HG03066 (cell line): ENCODE data around the gene ACSM2B.
"Not testable (repeated sequence)": the region's sequence is repeated elsewhere in the genome, so short reads cannot be mapped to it uniquely, and the experiment has no call there.

ENCODE experiments used
- ATAC-seq: cut with Tn5 transposase; IDR thresholded peaks from one replicate; pipeline ENCODE4 v1.9.1; 2021; ENCODE audit warnings: low read depth; ENCODE audit not compliant: unreplicated experiment

The ACSM2B gene, protein sequence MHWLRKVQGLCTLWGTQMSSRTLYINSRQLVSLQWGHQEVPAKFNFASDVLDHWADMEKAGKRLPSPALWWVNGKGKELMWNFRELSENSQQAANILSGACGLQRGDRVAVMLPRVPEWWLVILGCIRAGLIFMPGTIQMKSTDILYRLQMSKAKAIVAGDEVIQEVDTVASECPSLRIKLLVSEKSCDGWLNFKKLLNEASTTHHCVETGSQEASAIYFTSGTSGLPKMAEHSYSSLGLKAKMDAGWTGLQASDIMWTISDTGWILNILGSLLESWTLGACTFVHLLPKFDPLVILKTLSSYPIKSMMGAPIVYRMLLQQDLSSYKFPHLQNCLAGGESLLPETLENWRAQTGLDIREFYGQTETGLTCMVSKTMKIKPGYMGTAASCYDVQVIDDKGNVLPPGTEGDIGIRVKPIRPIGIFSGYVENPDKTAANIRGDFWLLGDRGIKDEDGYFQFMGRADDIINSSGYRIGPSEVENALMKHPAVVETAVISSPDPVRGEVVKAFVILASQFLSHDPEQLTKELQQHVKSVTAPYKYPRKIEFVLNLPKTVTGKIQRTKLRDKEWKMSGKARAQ

DNA sequence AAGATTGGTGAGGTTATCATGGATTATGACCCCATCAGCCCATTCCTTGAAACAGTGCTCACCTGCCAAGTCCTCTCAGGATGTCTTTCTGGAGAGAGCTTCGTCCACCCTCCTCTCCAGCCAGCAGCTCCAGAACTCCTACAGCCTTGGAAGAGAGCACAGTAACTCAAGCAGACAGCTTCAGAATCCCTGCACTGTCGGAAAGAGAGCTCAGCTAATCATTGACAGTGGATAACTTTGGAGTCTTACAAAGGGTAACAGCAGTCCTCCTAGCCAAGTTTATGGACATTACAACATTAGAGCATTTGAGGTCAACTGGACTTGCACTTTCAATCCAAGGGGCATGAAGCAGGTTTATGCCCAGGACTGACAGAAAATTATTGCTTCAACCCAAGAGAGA is at the start of gene ACSM2B:
TSS of gene ACSM2B (minus strand) at position 223 of the 400 bp plus-strand sequence. CDS start 11,522 bp downstream, outside the sequence.
- not testable (repeated sequence) for ATAC-seq

DNA sequence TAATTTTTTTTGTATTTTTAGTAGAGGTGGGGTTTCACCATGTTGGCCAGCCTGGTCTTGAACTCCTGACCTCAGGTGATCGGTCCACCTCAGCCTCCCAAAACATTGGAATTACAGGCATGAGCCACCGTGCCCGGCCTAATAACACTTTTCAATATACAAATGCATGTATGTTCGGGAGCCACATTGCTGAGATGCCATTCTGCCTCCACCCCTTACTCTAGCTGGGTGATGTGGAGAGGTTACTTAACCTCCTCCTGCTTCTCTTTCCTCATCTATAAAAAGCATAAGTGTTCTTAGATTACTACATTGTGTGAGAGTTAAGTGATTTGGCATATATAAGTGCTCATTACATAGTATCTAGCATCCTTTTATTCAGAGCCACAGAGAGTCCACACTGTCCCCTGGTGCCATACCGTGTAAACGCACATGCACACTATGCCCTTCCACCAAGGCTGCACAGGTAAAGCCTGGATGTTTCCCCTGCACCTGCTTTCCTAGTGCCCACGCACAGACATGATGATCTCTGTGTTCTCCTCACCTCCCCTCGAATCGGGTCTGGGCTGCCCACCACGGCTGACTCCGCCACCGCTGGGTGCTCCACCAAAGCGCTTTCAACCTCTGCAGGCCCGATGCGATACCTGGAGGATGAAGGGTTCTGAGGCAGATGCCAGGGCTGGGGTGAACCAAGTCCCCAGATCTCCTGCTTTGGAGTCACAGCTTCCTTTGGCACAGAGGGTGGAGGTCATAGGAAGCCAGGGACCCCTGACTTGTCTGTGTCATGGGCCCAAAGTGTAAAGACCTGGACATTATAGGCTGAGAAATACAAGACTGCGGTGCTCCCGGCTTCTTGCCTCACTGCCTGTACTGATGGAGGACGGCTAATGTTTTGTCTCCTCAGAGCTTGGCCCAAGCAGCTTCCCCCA is 49.0 kb upstream of the ACSM2B start:
- ATAC-seq = no peak

DNA sequence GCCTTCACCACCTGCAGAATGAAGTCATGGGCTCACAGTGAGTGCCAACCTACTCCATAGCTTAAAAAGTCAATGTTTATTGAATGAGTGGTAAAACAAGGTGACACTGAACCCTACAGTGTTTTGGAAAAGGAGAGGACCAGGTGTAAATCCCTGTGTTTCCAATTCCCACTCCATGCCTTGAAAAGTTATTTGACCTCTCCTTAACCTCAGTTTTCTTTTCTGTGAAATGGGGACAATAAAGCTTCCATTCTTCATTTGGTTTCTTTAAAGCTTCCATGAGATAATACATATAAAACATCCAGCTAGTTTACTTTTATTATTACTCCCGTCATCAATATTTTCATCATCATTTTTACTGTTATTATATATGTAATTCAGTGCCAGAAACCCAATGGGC is 48.0 kb upstream of the ACSM2B start:
- ATAC-seq = no peak

DNA sequence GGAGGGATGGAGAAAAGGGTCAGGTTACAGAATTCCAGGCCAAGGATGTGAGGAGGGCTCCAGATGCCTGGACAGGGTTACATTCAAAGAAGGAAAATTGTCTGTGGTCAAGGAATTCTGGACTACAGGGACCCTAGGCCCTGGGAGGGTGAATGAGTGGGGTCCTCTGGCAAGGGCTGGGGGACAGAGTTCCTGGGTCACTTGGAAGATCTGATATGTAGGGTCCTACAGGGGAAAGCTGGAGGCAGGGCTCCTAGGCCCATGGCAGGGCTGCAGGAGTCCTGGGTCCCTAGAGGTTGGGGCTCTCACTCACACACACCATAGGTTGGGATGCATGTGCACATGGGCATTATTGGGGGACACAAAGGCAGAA is 46.3 kb upstream of the ACSM2B start:
- no peak for ATAC-seq

DNA sequence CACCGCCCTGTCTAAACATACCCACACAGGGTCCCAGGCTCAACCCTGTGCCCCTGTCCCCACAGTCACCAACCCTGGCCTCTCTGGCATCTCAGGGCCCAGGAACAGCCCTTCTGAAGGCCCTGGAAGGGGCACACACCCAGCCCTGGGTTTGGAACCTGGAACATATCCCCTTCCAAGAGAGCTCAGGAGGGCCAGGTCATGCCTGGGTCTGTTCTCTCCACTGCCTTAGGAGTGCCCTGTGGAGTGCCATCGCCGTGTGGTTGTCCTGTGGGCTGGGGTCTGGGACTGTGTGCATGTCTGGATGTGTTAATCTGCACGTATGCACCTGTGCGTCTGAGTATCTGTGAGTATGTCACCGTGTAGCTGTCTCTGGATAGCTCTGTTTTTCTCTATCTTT is 45.2 kb upstream of the ACSM2B start:
- ATAC-seq = no peak

DNA sequence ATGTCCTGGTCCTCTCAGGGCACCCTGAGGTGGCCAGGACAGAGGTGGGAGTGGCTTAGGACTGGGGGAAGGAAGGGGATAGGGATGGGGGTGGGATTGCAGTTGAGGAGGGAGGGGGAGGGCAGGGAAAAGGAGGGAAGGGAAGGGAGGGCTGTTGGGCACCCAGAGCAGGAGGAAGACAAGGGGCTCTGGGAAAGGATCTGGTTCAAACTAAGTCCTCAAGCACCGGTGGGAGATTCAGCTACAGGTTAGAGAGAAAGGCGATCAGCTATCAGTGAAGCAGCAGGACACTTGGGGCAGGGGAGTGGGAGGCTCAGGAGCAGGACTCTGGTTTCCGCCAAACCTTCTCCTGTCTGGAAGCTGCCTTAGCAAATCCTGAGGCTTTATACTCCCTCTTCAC is 44.6 kb upstream of the ACSM2B start:
- ATAC-seq = no peak

DNA sequence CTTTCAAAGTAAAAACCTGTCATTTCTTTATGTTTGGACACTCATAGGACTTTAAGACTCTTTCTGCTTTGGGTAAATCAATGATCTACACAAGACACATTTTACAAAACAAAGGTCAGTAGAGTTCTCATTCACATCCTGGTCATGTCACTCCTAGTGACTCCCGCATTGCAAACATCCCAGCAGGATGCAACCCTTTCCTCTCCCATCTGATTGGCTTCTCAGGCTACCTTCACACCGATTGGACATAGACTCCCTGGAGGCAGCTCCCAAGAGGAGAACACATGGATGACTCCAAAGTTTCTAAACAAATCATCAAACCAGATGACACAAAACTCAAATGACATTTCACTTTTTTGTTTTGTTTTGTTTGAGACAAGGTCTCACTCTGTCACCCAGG is 43.8 kb upstream of the ACSM2B start:
- no peak for ATAC-seq

DNA sequence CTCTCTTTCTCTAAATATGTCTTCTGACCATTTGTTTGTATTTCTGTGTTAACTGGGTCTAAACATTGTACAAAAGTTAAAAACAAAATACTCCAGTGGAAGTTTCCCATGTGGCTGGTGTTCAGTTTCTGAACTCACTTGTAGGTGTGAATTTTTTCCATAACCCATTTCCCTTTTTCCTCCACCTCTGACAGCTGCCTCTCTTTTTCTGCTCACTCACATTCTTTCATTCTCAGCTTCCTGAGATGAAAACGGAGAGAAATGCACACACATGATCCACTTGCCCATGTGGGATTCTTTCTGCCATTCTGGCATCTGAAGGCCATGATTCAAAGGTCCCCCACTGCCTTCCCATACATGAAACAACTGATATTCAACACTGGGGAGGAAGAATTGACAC is 41.1 kb upstream of the ACSM2B start:
- ATAC-seq = no peak

DNA sequence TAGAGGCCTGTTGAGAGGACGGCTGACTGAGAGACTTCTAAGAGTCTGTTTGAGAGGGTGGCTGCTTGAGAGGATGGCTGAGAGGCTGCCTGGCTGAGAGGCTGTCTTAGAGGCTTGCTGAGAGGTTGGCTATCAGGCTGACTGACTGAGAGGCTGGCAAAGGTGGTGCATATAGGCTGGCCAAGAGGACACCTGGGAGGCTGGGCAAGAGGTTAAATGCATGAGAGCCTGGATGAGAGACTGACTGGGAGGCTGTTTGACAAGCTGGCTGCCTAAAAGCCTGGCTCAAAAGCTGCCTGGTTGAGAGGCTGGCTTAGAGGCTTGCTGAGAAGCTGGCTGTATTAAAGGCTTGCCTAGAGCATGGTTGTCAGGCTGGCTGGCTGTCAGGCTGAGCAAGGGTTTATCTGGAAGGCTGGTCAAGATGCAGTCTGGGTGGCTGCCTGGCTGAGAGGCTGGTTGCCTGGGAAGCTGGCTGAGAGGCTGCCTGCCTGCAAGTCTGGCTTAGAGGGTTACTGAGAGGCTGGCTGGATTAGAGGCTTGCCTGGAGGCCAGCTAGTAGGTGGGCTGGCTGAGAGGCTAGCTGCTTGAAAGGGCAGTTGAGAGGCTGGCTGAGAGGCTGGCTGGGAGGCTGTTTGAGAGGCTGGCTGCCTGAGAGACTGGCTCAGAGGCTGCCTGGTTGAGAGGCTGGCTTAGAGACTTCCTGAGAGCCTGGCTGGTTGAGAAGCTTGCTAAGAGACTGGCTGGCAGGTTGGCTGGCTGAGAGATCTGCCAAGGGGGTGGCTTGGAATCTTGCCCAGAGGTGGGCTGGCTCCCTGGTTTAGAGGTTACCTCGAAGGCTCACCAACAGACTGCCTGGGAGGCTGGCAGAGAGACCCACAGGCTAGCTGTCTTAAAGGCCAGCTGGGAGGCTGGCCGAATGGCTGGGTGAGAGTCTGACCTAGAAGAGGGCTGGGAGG is 38.3 kb upstream of the ACSM2B start:
- ATAC-seq = no peak

DNA sequence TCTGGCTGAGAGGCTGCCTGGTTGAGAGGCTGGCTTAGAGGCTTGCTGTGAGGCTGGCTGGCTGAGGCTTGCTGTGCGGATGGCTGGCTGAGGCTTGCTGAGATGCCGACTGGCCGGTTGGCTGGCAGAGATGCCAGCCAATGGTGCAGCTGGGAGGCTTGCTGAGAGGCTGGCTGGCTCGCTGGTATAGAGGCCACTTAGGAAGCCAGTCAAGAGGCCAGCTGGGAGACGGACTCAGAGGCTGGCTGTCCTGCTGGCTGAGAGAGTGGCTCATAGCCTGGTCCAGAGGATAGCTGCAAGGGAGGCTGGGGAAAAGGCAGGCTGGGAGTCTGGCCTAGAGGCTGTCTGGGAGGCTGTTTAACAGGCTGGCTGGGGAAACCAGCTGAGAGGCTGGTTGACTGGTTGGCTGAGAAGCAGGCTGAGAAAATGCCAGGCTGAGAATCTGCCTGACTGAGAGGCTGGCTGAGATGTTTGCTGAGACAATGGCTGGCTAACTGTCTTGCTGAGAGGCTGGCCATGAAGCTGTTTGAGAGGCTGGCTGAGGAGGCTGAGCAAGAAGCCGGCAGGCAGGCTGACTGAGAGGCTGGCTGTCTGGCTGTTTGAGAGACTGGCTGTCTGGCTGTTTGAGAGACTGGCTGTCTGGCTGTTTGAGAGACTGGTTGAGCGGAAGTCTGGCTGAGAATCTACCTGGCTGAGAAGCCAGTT is 37.5 kb upstream of the ACSM2B start:
- no peak for ATAC-seq

DNA sequence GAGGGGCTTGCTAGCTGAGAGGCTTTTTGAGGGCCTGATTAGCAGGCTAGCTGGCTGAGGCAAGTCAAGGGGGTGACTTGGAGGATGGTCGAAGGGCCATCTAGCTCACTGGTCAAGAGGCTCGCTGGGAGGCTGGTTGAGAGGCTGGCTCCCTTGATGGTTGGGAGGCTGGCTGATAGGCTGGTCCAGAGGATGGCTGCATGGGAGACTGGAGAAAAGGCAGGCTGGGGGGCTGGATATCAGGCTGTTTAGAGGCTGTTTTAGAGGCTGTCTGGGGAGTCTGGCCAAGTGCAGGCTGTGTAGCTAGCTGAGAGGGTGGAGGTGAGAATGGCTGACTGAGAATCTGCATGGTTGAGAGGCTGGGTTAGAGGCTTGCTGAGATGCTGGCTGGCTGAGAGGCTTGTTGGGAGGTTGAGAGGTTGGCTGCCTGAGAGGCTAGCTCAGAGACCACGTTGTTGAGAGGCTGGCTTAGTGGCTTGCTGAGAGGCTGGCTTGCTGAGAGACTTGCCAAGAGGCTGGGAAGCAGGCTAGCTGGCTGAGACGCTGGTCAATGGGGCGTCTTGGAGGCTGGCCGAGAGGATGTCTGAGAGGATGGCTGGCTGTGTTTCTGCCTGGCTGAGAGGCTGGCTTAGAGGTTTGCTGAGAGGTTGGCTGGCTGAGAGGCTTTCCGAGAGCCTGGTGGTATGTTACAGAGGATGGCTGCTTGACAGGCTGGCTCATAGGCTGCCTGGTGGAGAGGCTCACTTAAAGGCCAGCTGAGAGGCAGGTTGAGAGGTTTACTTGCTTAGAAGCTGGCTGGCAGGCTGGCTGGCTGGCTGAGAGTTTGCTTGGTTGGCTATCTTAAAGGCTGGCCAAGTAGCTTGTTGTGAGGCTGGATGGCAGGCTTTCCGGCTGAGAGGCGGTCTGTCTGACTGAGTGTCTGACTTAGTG is 36.6 kb upstream of the ACSM2B start:
- no peak for ATAC-seq

DNA sequence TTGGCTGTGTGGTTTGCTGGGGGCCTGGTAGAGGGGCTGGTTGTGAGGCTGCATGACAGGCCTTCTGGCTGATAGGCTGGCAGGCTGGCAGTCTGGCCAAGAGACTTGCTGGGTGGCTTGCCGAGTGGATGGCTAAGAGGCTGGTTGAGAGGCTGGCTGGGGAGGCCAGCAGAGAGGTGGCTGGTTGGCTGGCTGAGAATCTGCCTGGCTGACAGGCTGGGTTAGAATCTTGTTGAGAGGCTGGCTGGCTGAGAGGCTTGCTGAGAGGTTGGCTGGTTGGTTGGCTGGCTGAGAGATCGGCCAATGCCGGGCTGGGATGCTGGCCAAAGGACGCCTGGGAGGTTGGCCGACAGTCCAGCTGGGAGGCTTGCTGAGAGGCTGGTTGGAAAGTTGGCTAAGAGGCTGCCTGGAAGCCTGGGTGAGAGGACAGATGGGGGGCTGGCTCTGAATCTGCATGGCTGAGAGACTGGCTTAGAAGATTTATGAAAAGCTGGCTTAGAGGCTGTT is 35.9 kb upstream of the ACSM2B start:
- ATAC-seq = no peak

DNA sequence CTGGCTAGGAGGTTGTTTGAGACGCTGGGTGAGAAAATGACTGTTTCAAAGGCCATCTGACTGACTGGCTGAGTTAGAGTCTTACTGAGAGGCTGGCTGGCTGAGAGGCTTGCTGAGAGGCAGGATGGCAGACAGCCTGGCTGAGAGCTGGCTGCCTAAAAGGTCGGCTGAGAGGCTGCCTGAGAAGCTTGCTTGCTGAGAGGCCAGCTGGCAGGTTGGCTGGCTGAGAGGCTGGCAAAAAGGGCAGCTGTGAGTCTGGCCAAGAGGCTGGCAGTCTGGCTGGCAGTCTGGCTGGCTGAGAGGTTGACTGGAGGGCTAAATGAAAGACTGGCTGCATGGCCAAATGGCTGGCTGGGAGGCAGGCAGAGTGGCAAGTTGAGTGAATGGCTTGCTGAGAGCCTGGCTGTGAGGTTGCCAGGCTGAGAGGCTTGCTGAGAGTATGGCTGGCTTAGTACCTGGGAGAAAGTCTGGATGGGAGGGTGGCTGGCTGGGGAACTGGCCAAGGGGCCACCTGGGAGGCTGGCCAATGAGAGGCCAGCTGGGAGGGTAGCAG is 35.3 kb upstream of the ACSM2B start:
- ATAC-seq = no peak

DNA sequence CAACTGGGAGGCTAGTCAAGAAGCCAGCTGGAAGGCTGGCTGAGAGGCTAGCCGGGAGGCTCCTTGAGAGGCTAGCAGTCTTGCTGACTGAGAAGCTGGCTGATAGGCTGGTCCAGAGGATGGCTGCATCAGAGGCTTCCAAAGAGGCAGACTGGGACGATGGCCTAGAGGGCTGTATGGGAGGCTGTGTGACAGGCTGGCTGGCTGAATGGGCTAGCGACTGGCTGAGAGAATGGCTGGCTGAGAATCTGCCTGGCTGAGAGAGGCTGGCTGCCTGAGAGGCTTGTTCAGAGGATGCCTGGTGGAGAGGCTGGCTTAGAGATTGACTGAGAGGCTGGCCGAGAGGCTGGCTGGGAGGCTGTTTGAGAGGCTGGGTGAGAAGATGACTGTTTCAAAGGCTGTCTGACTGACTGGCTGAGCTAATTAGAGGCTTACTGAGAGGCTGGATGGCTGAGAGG is 34.8 kb upstream of the ACSM2B start:
- no peak for ATAC-seq

DNA sequence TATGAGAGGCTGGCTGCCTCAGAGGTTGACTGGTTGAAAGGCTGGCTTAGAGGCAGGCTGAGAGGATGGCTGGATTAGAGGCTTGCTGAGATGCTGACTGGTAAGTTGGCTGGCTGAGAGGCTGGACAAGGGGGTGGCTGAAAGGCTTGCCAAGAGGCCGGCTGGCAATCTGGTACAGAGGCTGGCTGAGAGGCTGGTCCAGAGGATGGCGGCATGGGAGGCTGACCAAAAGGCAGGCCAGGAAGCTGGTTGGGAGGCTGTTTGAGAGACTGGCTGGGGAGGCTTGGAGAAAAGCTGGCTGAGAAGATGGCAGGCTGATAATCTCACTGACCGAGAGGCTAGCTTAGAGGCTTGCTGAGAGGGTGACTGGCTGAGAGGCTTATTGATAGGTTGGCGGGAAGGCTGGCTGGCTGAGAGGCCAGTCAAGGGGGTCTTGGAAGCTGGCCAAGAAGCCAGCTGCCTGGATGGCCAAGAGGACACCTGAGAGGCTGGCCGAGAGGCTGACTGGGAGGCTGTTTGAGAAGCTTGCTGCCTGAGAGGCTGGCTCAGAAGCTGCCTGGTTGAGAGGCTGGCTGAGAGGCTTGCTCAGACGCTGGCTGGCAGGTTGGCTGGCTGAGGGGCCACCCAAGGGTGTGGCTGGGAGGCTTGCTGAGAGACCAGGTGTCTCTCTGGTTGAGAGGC is 34.2 kb upstream of the ACSM2B start:
- no peak for ATAC-seq

DNA sequence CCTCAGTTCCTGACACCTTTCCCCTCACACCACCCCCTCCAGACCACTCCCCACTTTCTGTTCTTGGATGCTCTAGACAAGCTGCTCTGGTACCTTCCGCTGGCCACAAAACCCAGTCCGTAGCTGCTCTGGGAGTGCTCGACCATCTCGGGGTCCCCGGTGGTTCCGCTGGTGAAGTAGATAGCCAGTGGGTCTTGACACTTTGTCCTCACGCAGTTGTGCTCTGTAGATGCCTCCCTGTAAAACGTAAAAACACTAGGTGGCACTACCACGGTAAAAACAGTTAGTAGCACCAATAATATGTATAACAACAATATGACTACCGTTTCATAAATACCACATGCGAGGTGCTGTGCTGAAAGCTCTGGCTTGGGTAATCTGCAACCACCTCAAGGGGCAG is 26.0 kb upstream of the ACSM2B start:
- ATAC-seq = not testable (repeated sequence)

DNA sequence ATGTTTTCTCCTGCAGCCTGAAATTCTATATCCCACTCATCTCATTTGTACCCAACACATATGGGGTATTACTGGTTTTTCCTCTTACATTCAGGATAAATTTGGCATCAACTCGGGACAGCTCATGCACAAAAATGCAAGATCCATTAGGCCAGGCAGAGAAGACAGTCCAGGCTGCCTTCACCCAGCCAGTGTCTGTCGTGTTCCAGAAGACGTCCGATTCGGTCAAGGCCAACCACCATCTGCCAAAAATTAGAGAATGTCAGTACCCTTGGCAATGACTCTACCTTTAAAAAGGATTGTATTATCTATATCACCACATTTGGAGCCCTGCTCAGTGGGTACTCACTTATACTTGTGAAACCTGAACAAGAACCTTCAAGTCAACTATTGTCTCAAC is 23.3 kb upstream of the ACSM2B start:
- not testable (repeated sequence) for ATAC-seq
